Spleen (tissue), 7 donors: Measurements from ENCODE around the gene TGFB1I1.
A peak's percentile ranks its signal among the peaks of the same experiment; 100 is the strongest.

Experiments used
- POLR2AphosphoS5 ChIP-seq, 3 donors: sonication (generic); formaldehyde crosslinking; IDR thresholded peaks; one replicate each; pipeline ENCODE4 v1.5.1; 2017; ENCODE audit warnings: antibody characterized with exemption in 3 of 3
- TF ChIP-seq, protein P1 (sequence below), 11 experiments: fragments of 200-600 bp in 7 of 11; fragments of 450-650 bp in 4 of 11; sonication (generic) in 4 of 11; IDR thresholded peaks in 8 of 11; conservative IDR thresholded peaks in 3 of 11; 1 replicate in 7 of 11; 2 replicates in 4 of 11; pipeline versions ENCODE4 v1.4.0 to v1.8.0; 2016 to 2021; ENCODE audit warnings: antibody characterized with exemption in 11 of 11, inconsistent platforms in 4 of 11, mild to moderate bottlenecking in 1 of 11
- donor health status: DM: no; HTN: no; CAD: no; lungs with moderate emphysema.
- donor health status: DM: no; HTN: no; CAD: no.
- donor health status: DM: no; HTN: no; CAD: no.

DNA sequence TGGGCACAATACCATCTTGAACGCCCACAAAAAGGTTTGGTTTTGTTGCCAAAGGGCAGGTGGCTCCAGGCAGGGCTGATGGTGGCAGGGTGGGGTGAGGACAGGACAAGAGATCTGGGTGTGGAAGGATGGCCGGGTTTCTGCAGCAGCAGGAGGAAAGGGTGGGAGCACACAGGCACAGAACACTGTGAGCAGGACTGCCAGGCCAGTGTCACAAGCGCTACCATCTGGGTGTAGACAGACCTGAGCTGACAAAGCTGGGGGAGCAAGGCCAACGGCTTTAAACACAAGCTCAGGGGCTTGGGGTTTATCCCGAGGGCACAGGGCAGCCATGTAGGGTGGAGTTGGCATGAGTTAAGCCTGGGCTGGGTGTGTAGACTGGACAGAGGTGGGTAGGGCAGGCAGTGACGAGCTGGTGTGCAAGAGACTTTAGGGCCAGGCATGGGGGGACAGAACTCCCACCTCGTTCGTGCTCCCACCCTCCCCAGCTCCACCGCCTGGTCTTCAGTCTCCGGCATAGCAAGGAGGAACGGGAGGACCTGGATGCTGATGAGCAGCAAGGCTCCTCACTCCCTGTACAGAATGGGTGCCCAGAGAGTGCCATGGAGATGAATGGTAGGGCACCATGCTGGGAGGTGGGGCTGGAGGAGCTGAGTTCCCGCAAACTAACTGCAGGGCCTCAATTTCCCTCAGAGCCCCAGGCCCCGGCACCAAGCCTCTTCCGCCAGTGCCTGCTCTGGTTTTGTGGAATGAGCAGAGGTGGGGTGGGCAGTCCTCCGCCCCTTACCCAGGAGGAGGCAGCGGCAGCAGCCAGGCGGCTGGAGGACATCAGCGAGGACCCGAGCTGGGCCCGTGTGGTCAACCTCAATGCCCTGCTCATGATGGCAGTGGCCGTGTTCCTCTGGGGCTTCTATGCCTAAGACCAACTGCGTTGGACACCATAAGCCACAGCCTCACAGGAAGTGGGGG lies 17.9 kb downstream of the TGFB1I1 start:
- peak in 1 of 3 donors; percentile 33 for TF ChIP-seq POLR2AphosphoS5 (IDR thresholded peaks at IDR 0.05)
- TF ChIP-seq, protein P1, sequence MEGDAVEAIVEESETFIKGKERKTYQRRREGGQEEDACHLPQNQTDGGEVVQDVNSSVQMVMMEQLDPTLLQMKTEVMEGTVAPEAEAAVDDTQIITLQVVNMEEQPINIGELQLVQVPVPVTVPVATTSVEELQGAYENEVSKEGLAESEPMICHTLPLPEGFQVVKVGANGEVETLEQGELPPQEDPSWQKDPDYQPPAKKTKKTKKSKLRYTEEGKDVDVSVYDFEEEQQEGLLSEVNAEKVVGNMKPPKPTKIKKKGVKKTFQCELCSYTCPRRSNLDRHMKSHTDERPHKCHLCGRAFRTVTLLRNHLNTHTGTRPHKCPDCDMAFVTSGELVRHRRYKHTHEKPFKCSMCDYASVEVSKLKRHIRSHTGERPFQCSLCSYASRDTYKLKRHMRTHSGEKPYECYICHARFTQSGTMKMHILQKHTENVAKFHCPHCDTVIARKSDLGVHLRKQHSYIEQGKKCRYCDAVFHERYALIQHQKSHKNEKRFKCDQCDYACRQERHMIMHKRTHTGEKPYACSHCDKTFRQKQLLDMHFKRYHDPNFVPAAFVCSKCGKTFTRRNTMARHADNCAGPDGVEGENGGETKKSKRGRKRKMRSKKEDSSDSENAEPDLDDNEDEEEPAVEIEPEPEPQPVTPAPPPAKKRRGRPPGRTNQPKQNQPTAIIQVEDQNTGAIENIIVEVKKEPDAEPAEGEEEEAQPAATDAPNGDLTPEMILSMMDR (IDR thresholded peaks at IDR 0.05 in 8 of 11, conservative IDR thresholded peaks at IDR 0.05 in 3 of 11), result no peak
